ENCODE results near the gene ENTPD2. TPM values are rescaled to one million over a fixed set of nuclear protein-coding genes. Genes with fewer than 3 reads are reported as not detected.

ENTPD2 gene
- total and polyA plus RNA-seq, 9 of the 15 experiments (the other 6 are each of a cell fraction or from before 2014, with no cell fraction given): 0.04 to 0.60 (median 0.14) TPM; not detected in 4

DNA sequence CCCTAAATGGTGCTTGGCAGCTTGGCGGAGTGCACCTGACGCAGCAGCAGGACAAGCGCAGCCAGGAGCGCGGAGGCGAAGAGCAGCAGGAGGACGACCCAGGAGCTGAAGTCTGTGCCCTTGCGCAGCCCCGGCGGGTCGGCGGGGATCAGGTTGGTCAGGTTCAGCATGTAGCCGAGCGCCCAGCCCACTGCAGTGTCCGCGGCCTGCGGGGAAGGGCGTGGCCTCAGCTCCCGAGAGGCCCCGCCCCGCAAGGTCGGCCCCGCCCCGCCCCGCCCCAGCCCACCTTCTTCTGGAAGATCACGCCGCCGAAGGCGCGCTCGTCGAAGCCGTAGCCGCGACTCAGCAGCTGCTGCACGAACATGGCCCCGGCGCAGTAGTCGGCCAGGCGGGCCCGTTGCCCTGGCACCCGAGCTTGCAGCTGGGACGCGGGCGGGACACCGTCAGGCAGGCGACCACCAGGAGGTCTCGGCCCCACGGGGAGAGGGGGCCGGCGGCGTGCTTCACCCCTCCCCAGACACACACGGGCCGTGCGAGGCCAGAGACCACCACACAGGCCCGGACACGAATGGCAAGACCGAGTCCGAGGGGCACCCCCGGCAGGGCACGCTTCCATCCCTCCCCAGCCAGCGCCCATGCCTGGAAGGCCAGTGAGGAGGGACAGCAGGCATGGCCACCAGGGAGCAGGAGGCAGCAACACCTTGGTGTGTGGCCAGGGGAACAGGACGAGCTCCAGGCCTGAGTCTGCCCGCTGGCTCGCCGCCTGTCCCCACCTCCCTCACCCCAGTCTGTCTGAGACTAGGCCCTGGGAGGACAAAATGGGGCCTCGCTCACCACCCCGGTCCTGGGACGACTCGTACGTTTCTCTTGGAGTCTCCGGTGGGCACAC lies 5.0 kb downstream of the ENTPD2 start:
- Histone ChIP-seq H3K4me2 (ENCODE audit: insufficient read depth, low read length) (peak overlapping the region; percentile 25; the same call in 1 of the 2 replicates), H3K27ac (ENCODE audit: extremely low read depth, low read depth, low read length) (no peak overlapping the region), H3K4me3 (no peak overlapping the region), H3K9ac (ENCODE audit: insufficient read depth in 1 of 2, low read depth in 2 of 2, low read length in 2 of 2) (peak overlapping the region in 1 of 2 experiments; percentile 43; a peak in 1 of 4 replicates), H3K79me2 (ENCODE audit: control insufficient read depth, insufficient read depth, low read length) (no peaks in the 10 kb centered on the region), H3K9me3 (replicated peaks; ENCODE audit: control insufficient read depth, insufficient read depth, low read depth, low read length) (no peaks in the 10 kb centered on the region), H3K36me3 (ENCODE audit: control insufficient read depth, insufficient read depth, low read length) (no peaks in the 10 kb centered on the region), H2AFZ (ENCODE audit: low read depth, low read length) (0 out of 2 replicates have a peak overlapping the region, but pooled peaks have one; percentile 4), H3K27me3 (ENCODE audit: control insufficient read depth in 2 of 2, insufficient read depth in 2 of 2, low read length in 2 of 2) (peaks cover 7 to 33% of the 10 kb centered on the region in 2 experiments; a peak in 4 of 5 replicates), H4K20me1 (replicated peaks; ENCODE audit: control insufficient read depth, insufficient read depth, low read length) (peaks cover 37% of the 10 kb centered on the region), H3K4me1 (replicated peaks in 1 of 2; ENCODE audit: control insufficient read depth in 2 of 2, insufficient read depth in 2 of 2, low read length in 2 of 2) (peaks cover 2 to 76% of the 10 kb centered on the region in 2 experiments; a peak in 3 of 5 replicates), H3K9me1 (ENCODE audit: control insufficient read depth, insufficient read depth, low read length) (peaks cover 2% of the 10 kb centered on the region)
- ChIA-PET POLR2A (interaction anchor here (0.6 to 1.8 kb wide), 7 partner anchors 12 to 584 kb away, joined by 3 to 4 read pairs (median 3); no protein-coding TSS in a partner anchor), CTCF (ENCODE audit: low intra/inter-chr PET ratio) (interaction anchor here (0.6 to 1.6 kb wide), 3 partner anchors 139 to 188 kb away, joined by 3 to 5 read pairs (median 4); partner anchors contain the start of genes ANAPC2 and SSNA1)
- ATAC-seq: peak; percentile 78
- no TSS peak for BruUV-seq (replicated peaks)
- intact Hi-C loops (cut with micrococcal nuclease) (no loop called here), in situ Hi-C loops (cut with MboI) (no loop called here)
- 9% methylated on average over 44 of the region's 72 CpGs for WGBS (ENCODE audit: insufficient coverage, low coverage, missing lambda C conversion rate)
- peak; percentile 67 to 92 (median 89) for DNase-seq (ENCODE audit: extremely low read depth in 1 of 4, low spot score in 3 of 4)
- peak; percentile 6 for FAIRE-seq
- TF ChIP-seq, protein P1, sequence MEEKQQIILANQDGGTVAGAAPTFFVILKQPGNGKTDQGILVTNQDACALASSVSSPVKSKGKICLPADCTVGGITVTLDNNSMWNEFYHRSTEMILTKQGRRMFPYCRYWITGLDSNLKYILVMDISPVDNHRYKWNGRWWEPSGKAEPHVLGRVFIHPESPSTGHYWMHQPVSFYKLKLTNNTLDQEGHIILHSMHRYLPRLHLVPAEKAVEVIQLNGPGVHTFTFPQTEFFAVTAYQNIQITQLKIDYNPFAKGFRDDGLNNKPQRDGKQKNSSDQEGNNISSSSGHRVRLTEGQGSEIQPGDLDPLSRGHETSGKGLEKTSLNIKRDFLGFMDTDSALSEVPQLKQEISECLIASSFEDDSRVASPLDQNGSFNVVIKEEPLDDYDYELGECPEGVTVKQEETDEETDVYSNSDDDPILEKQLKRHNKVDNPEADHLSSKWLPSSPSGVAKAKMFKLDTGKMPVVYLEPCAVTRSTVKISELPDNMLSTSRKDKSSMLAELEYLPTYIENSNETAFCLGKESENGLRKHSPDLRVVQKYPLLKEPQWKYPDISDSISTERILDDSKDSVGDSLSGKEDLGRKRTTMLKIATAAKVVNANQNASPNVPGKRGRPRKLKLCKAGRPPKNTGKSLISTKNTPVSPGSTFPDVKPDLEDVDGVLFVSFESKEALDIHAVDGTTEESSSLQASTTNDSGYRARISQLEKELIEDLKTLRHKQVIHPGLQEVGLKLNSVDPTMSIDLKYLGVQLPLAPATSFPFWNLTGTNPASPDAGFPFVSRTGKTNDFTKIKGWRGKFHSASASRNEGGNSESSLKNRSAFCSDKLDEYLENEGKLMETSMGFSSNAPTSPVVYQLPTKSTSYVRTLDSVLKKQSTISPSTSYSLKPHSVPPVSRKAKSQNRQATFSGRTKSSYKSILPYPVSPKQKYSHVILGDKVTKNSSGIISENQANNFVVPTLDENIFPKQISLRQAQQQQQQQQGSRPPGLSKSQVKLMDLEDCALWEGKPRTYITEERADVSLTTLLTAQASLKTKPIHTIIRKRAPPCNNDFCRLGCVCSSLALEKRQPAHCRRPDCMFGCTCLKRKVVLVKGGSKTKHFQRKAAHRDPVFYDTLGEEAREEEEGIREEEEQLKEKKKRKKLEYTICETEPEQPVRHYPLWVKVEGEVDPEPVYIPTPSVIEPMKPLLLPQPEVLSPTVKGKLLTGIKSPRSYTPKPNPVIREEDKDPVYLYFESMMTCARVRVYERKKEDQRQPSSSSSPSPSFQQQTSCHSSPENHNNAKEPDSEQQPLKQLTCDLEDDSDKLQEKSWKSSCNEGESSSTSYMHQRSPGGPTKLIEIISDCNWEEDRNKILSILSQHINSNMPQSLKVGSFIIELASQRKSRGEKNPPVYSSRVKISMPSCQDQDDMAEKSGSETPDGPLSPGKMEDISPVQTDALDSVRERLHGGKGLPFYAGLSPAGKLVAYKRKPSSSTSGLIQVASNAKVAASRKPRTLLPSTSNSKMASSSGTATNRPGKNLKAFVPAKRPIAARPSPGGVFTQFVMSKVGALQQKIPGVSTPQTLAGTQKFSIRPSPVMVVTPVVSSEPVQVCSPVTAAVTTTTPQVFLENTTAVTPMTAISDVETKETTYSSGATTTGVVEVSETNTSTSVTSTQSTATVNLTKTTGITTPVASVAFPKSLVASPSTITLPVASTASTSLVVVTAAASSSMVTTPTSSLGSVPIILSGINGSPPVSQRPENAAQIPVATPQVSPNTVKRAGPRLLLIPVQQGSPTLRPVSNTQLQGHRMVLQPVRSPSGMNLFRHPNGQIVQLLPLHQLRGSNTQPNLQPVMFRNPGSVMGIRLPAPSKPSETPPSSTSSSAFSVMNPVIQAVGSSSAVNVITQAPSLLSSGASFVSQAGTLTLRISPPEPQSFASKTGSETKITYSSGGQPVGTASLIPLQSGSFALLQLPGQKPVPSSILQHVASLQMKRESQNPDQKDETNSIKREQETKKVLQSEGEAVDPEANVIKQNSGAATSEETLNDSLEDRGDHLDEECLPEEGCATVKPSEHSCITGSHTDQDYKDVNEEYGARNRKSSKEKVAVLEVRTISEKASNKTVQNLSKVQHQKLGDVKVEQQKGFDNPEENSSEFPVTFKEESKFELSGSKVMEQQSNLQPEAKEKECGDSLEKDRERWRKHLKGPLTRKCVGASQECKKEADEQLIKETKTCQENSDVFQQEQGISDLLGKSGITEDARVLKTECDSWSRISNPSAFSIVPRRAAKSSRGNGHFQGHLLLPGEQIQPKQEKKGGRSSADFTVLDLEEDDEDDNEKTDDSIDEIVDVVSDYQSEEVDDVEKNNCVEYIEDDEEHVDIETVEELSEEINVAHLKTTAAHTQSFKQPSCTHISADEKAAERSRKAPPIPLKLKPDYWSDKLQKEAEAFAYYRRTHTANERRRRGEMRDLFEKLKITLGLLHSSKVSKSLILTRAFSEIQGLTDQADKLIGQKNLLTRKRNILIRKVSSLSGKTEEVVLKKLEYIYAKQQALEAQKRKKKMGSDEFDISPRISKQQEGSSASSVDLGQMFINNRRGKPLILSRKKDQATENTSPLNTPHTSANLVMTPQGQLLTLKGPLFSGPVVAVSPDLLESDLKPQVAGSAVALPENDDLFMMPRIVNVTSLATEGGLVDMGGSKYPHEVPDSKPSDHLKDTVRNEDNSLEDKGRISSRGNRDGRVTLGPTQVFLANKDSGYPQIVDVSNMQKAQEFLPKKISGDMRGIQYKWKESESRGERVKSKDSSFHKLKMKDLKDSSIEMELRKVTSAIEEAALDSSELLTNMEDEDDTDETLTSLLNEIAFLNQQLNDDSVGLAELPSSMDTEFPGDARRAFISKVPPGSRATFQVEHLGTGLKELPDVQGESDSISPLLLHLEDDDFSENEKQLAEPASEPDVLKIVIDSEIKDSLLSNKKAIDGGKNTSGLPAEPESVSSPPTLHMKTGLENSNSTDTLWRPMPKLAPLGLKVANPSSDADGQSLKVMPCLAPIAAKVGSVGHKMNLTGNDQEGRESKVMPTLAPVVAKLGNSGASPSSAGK (IDR thresholded peaks at IDR 0.05): peak; percentile 61; the same call in 1 of the 2 replicates
- TF ChIP-seq, protein P2, sequence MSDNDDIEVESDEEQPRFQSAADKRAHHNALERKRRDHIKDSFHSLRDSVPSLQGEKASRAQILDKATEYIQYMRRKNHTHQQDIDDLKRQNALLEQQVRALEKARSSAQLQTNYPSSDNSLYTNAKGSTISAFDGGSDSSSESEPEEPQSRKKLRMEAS (CRISPR knock-in tag; IDR thresholded peaks at IDR 0.05): 0 out of 2 replicates have a peak, but pooled peaks have one; percentile 10
- TF ChIP-seq HLTF (IDR thresholded peaks at IDR 0.05): no peak
- 0 out of 2 replicates have a peak, but pooled peaks have one; percentile 11 for TF ChIP-seq CREM (IDR thresholded peaks at IDR 0.05; ENCODE audit: low read depth)
- TF ChIP-seq, protein P3, sequence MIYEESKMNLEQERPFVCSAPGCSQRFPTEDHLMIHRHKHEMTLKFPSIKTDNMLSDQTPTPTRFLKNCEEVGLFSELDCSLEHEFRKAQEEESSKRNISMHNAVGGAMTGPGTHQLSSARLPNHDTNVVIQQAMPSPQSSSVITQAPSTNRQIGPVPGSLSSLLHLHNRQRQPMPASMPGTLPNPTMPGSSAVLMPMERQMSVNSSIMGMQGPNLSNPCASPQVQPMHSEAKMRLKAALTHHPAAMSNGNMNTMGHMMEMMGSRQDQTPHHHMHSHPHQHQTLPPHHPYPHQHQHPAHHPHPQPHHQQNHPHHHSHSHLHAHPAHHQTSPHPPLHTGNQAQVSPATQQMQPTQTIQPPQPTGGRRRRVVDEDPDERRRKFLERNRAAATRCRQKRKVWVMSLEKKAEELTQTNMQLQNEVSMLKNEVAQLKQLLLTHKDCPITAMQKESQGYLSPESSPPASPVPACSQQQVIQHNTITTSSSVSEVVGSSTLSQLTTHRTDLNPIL (CRISPR knock-in tag; IDR thresholded peaks at IDR 0.05): no peak

Data from K562 (cell line).